ENCODE measurements around the gene SKA1. TPM values are rescaled to one million over a fixed set of nuclear protein-coding genes. Genes with fewer than 3 reads are reported as not detected.
"Not testable (repeated sequence)": the region's sequence is repeated elsewhere in the genome, so short reads cannot be mapped to it uniquely, and the experiment has no call there.

Gene SKA1
- polyA plus RNA-seq, 2 donors = 2.4 to 3.1 TPM

DNA sequence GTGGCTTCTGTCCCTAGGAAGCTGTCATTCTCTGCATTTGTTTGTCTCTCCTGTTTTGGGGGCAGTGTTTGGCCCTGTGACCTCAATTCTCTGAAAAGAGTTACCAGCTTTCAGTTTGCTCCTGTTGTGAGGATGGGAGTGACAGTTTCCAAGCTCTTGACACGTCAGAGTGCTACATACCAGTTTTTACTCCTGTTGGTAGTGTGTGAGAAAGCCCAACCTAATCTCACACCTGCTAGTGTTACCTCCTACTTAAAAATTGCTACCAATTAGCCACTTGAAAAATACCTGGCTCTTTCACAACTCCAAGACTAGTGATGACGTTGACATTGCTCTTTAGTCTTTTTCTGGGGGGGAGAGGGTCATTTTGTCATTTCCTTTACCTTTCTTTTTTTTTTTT, 14.1 kb downstream of the SKA1 start:
- Histone ChIP-seq H3K4me3 (ENCODE audit: low read depth in 1 of 2, low read length in 2 of 2) (no peak overlapping the region), H3K27ac (ENCODE audit: low read depth in 2 of 2, low read length in 1 of 2) (no peak overlapping the region), H3K36me3 (ENCODE audit: control insufficient read depth in 2 of 2, insufficient read depth in 2 of 2, low read length in 1 of 2) (no peaks in the 10 kb centered on the region), H3K4me1 (ENCODE audit: control insufficient read depth in 2 of 2, insufficient read depth in 2 of 2, low read length in 1 of 2) (no peaks in the 10 kb centered on the region), H3K9me3 (ENCODE audit: control insufficient read depth in 2 of 2, insufficient read depth in 1 of 2, low read depth in 1 of 2, low read length in 1 of 2) (no peaks in the 10 kb centered on the region), H3K27me3 (ENCODE audit: control insufficient read depth in 1 of 2, insufficient read depth in 2 of 2, low read length in 2 of 2) (no peaks in the 10 kb centered on the region)
- 72 to 96% methylated on average over 2 of the region's 2 CpGs for WGBS, 2 donors

DNA sequence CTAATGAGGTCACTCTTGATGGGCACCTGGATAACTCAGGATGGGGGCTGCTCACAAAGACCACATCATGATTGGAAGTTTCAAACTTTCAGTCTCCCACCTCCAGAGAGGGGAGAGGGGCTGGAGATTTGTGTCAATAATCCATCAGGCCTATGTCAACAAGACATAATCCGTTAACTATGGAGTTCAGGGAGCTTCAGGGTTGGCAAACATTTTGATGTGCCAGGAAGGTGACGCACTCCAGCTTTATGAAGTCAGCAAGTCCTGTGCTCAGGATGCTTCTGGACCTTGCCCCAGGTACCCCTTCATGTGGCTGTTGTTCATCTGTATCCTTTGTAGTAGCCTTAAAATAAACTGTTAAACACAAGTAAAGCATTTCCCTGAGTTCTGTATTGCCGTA, 19.0 kb downstream of the SKA1 start:
- Histone ChIP-seq H3K36me3 (ENCODE audit: control insufficient read depth in 2 of 2, insufficient read depth in 2 of 2, low read length in 1 of 2) (no peaks in the 10 kb centered on the region), H3K27me3 (ENCODE audit: control insufficient read depth in 1 of 2, insufficient read depth in 2 of 2, low read length in 2 of 2) (no peaks in the 10 kb centered on the region)
- 91 to 92% methylated on average over 3 of the region's 3 CpGs for whole genome bisulfite sequencing, 2 donors

DNA sequence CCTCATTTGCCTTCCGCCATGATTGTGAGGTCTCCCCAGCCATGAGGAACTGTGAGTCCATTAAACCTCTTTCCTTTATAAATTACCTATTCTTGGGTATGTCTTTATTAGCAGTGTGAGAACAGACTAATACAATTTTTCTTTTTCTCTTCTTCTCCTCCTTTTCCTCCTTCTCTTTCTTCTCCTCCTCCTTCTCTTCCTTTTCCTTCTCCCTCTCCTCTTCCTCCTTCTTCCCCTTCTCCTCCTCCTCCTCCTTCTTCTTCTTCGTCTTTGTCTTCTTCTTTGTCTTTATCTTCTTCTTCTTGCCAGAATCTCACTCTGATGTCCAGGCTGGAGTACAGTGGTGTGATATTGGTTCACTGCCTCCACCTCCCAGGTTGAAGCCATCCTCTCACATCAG, 20.2 kb downstream of the SKA1 start:
- 96 to 98% methylated on average over 2 of the region's 2 CpGs for WGBS, 2 donors
- H3K27me3 ChIP-seq (ENCODE audit: control insufficient read depth in 1 of 2, insufficient read depth in 2 of 2, low read length in 2 of 2) = no peaks in the 10 kb centered on the region

More for the DNA sequence above, 19.0 kb downstream of the SKA1 start:
- Histone ChIP-seq H3K9me3 (ENCODE audit: control insufficient read depth in 2 of 2, insufficient read depth in 1 of 2, low read depth in 1 of 2, low read length in 1 of 2) (no peaks in the 10 kb centered on the region), H3K4me3 (ENCODE audit: low read depth in 1 of 2, low read length in 2 of 2) (no peak overlapping the region), H3K4me1 (ENCODE audit: control insufficient read depth in 2 of 2, insufficient read depth in 2 of 2, low read length in 1 of 2) (no peaks in the 10 kb centered on the region), H3K27ac (ENCODE audit: low read depth in 2 of 2, low read length in 1 of 2) (no peak overlapping the region)

DNA sequence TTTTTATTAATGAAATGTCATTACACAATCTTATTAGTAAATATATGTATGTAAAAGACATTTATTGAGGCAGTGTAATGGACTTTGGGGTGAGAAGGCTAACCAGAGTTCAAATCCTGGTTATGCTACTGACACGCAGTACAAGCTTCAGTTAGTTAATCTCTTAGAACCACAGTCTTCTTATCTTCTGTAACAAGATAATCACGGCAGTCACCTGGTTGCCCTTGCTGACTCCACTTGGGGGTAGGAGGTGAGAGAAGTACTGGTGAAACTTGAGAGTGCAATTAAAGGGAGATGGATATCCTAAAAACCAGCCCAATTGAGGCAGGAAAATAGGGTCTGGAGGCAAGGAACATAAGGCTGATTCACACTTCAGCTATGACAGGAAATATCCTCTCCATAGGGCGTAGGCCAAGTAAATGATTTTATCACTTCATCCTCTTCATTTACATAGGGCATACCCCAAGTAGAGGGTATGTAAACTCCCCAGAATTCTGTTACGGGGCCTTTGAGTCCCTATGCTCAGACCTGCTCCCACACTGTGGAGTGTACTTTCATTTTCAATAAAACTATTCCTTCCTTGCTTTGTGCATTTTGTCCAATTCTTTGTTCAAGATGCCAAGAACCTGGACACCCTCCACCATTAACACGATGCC, 21.3 kb downstream of the SKA1 start:
- H3K27ac ChIP-seq (ENCODE audit: low read depth in 2 of 2, low read length in 1 of 2) = no peak overlapping the region
- H3K4me3 ChIP-seq (ENCODE audit: low read depth in 1 of 2, low read length in 2 of 2) = no peak overlapping the region
- no peaks in the 10 kb centered on the region for H3K27me3 ChIP-seq (ENCODE audit: control insufficient read depth in 1 of 2, insufficient read depth in 2 of 2, low read length in 2 of 2)
- no peaks in the 10 kb centered on the region for H3K4me1 ChIP-seq (ENCODE audit: control insufficient read depth in 2 of 2, insufficient read depth in 2 of 2, low read length in 1 of 2)
- H3K9me3 ChIP-seq (ENCODE audit: control insufficient read depth in 2 of 2, insufficient read depth in 1 of 2, low read depth in 1 of 2, low read length in 1 of 2) = no peaks in the 10 kb centered on the region
- H3K36me3 ChIP-seq (ENCODE audit: control insufficient read depth in 2 of 2, insufficient read depth in 2 of 2, low read length in 1 of 2) = no peaks in the 10 kb centered on the region
- WGBS, 2 donors = 80 to 87% methylated on average over 5 of the region's 5 CpGs

More for the DNA sequence above, 20.2 kb downstream of the SKA1 start:
- Histone ChIP-seq H3K36me3 (ENCODE audit: control insufficient read depth in 2 of 2, insufficient read depth in 2 of 2, low read length in 1 of 2) (no peaks in the 10 kb centered on the region), H3K4me3 (ENCODE audit: low read depth in 1 of 2, low read length in 2 of 2) (no peak overlapping the region), H3K27ac (ENCODE audit: low read depth in 2 of 2, low read length in 1 of 2) (no peak overlapping the region), H3K4me1 (ENCODE audit: control insufficient read depth in 2 of 2, insufficient read depth in 2 of 2, low read length in 1 of 2) (no peaks in the 10 kb centered on the region), H3K9me3 (ENCODE audit: control insufficient read depth in 2 of 2, insufficient read depth in 1 of 2, low read depth in 1 of 2, low read length in 1 of 2) (no peaks in the 10 kb centered on the region)

DNA sequence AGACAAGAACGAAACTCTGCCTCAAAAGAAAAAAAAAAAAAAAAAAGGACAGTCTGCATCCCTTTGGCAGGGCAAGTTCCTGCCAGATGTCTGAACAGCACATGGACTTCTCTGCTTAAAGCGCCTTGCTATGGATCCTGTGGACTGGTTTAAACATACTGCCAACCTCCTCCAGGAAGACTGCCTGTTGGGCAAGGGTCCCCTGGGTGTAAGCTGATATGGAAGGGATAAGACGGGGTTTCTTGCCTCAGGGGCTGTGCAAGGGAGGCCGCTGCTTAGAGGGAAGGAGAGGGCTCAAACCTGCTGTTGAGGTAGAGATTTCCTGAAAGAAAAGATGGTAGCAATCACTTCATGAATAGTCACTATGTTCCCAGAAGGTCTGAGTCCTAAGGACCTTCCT, 22.2 kb downstream of the SKA1 start:
- 93 to 94% methylated on average over 4 of the region's 4 CpGs for WGBS, 2 donors
- peaks cover 0 to 3% of the 10 kb centered on the region in 2 donors for H3K4me1 ChIP-seq (ENCODE audit: control insufficient read depth in 2 of 2, insufficient read depth in 2 of 2, low read length in 1 of 2)
- no peak overlapping the region for H3K4me3 ChIP-seq (ENCODE audit: low read depth in 1 of 2, low read length in 2 of 2)
- peaks cover 0 to 1% of the 10 kb centered on the region in 2 donors for H3K27me3 ChIP-seq (ENCODE audit: control insufficient read depth in 1 of 2, insufficient read depth in 2 of 2, low read length in 2 of 2)
- H3K36me3 ChIP-seq (ENCODE audit: control insufficient read depth in 2 of 2, insufficient read depth in 2 of 2, low read length in 1 of 2) = no peaks in the 10 kb centered on the region
- no peak overlapping the region for H3K27ac ChIP-seq (ENCODE audit: low read depth in 2 of 2, low read length in 1 of 2)
- peaks cover 0 to under 1% of the 10 kb centered on the region in 2 donors for H3K9me3 ChIP-seq (ENCODE audit: control insufficient read depth in 2 of 2, insufficient read depth in 1 of 2, low read depth in 1 of 2, low read length in 1 of 2)

DNA sequence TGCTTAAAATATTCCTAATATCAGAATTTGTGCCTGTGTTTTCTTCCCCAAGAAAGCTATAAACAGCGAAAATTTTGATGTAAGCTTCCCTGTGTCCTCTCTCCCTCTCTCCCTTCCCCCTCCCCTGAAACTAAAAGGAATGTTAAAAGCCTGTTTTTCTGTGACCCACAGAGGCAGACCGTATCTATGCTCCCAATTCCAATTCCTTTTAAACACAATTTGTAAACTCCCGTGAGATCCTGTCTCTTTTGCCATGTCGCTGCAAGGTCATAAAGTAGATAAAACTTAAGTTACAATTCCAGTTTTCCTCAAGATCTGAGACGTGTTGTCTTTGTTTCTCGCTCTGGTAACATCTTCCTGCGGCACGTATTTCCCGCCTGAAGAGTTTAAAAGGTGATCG, 23.3 kb downstream of the SKA1 start:
- no peak overlapping the region for H3K27ac ChIP-seq (ENCODE audit: low read depth in 2 of 2, low read length in 1 of 2)
- WGBS, 2 donors = 44 to 51% methylated on average over 10 of the region's 10 CpGs
- H3K27me3 ChIP-seq (ENCODE audit: control insufficient read depth in 1 of 2, insufficient read depth in 2 of 2, low read length in 2 of 2) = peaks cover 0 to 2% of the 10 kb centered on the region in 2 donors
- H3K36me3 ChIP-seq (ENCODE audit: control insufficient read depth in 2 of 2, insufficient read depth in 2 of 2, low read length in 1 of 2) = no peaks in the 10 kb centered on the region
- H3K4me3 ChIP-seq (ENCODE audit: low read depth in 1 of 2, low read length in 2 of 2) = no peak overlapping the region
- peaks cover 0 to 3% of the 10 kb centered on the region in 2 donors for H3K4me1 ChIP-seq (ENCODE audit: control insufficient read depth in 2 of 2, insufficient read depth in 2 of 2, low read length in 1 of 2)
- peaks cover 0 to 3% of the 10 kb centered on the region in 2 donors for H3K9me3 ChIP-seq (ENCODE audit: control insufficient read depth in 2 of 2, insufficient read depth in 1 of 2, low read depth in 1 of 2, low read length in 1 of 2)

DNA sequence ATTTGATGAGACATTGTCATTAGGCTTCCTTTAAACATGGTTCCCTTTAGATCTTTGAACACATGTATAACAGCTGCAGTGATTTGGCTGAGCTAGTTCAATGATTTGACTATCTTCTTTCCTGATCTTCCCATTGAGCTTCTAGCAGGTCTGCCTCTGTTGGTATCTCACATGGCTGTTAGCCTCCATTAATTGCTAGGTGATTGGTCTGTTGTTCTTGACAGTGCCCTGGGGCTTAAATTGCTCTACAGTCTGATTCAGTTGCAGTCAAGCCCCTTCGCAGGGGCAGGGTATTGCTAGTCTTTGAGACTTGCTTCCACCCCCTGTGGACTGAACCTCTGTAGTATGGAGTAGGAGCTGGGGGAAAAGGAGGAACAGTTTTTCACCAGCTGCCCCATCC, 24.1 kb downstream of the SKA1 start:
- 89 to 95% methylated on average over 1 of the region's 1 CpG for WGBS, 2 donors
- no peak overlapping the region for H3K4me3 ChIP-seq (ENCODE audit: low read depth in 1 of 2, low read length in 2 of 2)
- peaks cover 0 to 2% of the 10 kb centered on the region in 2 donors for H3K27me3 ChIP-seq (ENCODE audit: control insufficient read depth in 1 of 2, insufficient read depth in 2 of 2, low read length in 2 of 2)
- H3K4me1 ChIP-seq (ENCODE audit: control insufficient read depth in 2 of 2, insufficient read depth in 2 of 2, low read length in 1 of 2) = peaks cover 0 to 3% of the 10 kb centered on the region in 2 donors
- peaks cover 0 to 3% of the 10 kb centered on the region in 2 donors for H3K9me3 ChIP-seq (ENCODE audit: control insufficient read depth in 2 of 2, insufficient read depth in 1 of 2, low read depth in 1 of 2, low read length in 1 of 2)
- no peaks in the 10 kb centered on the region for H3K36me3 ChIP-seq (ENCODE audit: control insufficient read depth in 2 of 2, insufficient read depth in 2 of 2, low read length in 1 of 2)
- H3K27ac ChIP-seq (ENCODE audit: low read depth in 2 of 2, low read length in 1 of 2) = no peak overlapping the region

DNA sequence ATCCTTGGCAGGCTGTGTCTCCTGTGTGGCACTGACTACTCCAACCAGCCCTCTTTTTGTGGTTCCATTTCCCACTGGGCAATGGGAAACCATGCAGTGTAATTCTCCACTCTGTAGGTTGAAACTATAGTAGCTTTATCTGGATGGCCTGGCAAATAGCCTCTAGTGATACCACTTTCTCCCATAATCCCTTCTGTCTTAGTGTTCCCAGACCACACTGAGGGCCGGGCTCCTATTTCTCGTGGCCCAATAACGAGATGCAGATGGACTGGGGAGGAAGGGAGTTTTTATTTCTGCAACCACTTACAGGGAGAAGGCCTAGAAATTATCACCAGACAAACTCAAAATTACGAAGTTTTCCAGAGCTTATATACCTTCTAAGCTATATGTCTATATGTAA, 24.7 kb downstream of the SKA1 start:
- peaks cover 0 to 3% of the 10 kb centered on the region in 2 donors for H3K9me3 ChIP-seq (ENCODE audit: control insufficient read depth in 2 of 2, insufficient read depth in 1 of 2, low read depth in 1 of 2, low read length in 1 of 2)
- H3K27ac ChIP-seq (ENCODE audit: low read depth in 2 of 2, low read length in 1 of 2) = no peak overlapping the region
- H3K36me3 ChIP-seq (ENCODE audit: control insufficient read depth in 2 of 2, insufficient read depth in 2 of 2, low read length in 1 of 2) = no peaks in the 10 kb centered on the region
- WGBS, 2 donors = 87% methylated on average over 4 of the region's 4 CpGs
- H3K4me3 ChIP-seq (ENCODE audit: low read depth in 1 of 2, low read length in 2 of 2) = no peak overlapping the region
- H3K4me1 ChIP-seq (ENCODE audit: control insufficient read depth in 2 of 2, insufficient read depth in 2 of 2, low read length in 1 of 2) = peaks cover 0 to 3% of the 10 kb centered on the region in 2 donors
- H3K27me3 ChIP-seq (ENCODE audit: control insufficient read depth in 1 of 2, insufficient read depth in 2 of 2, low read length in 2 of 2) = peaks cover 0 to 2% of the 10 kb centered on the region in 2 donors

DNA sequence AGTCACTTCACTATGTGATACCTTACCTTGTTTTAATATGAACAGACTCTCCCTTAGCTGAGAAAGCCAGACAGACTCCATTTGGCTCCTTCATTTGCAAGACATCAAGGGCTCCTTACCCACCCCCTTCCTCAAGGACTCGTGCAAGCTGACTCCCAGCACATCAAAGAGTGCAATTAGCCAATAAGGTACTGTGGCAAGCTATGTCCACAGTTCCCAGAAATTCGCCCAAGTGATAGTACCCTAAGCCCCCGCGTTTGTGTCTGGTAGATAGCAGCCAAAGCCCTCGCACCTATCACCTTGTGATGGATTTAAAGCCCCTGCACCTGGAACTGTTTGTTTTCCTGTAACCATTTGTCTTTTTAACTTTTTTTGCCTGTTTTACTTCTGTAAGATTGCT, 25.6 kb downstream of the SKA1 start:
- not testable (repeated sequence) for H3K36me3 ChIP-seq (ENCODE audit: control insufficient read depth in 2 of 2, insufficient read depth in 2 of 2, low read length in 1 of 2); H3K4me3 ChIP-seq (ENCODE audit: low read depth in 1 of 2, low read length in 2 of 2); H3K27me3 ChIP-seq (ENCODE audit: control insufficient read depth in 1 of 2, insufficient read depth in 2 of 2, low read length in 2 of 2); H3K4me1 ChIP-seq (ENCODE audit: control insufficient read depth in 2 of 2, insufficient read depth in 2 of 2, low read length in 1 of 2); H3K9me3 ChIP-seq (ENCODE audit: control insufficient read depth in 2 of 2, insufficient read depth in 1 of 2, low read depth in 1 of 2, low read length in 1 of 2); H3K27ac ChIP-seq (ENCODE audit: low read depth in 2 of 2, low read length in 1 of 2)
- WGBS, 2 donors = 70 to 75% methylated on average over 5 of the region's 5 CpGs

DNA sequence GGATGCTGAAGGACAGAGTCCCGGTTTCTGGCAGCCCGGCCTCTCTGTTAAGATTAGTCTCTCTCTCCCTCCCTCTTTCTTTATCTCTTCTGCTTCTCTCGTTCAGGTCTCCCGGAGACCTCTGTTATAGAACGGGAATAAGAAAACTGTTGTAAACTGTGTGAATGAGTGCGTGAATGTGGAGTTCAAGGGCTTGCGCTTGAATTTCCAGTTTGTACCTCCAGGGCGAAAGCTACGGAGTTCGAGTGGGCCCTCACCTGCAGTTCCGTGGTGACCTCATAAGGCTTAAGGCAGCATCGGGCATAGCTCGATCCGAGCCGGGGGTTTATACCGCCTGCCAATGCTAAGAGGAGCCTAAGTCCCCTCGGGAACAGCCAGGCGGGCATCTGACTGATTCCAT, 26.4 kb downstream of the SKA1 start:
- Histone ChIP-seq H3K4me3 (ENCODE audit: low read depth in 1 of 2, low read length in 2 of 2) (no peak overlapping the region), H3K4me1 (ENCODE audit: control insufficient read depth in 2 of 2, insufficient read depth in 2 of 2, low read length in 1 of 2) (peaks cover 0 to 3% of the 10 kb centered on the region in 2 donors), H3K36me3 (ENCODE audit: control insufficient read depth in 2 of 2, insufficient read depth in 2 of 2, low read length in 1 of 2) (no peaks in the 10 kb centered on the region), H3K27me3 (ENCODE audit: control insufficient read depth in 1 of 2, insufficient read depth in 2 of 2, low read length in 2 of 2) (peaks cover 0 to 2% of the 10 kb centered on the region in 2 donors), H3K9me3 (ENCODE audit: control insufficient read depth in 2 of 2, insufficient read depth in 1 of 2, low read depth in 1 of 2, low read length in 1 of 2) (peaks cover 0 to 3% of the 10 kb centered on the region in 2 donors), H3K27ac (ENCODE audit: low read depth in 2 of 2, low read length in 1 of 2) (no peak overlapping the region)
- 70% methylated on average over 18 of the region's 18 CpGs for WGBS, 2 donors

Measured in esophagus (tissue), 2 donors.